GM10266 (cell line): Measurements from ENCODE around the gene HMCN1.

Experiments used
- DNase-seq: peaks from one replicate; pipeline ENCODE4 v3.0.0; 2012; ENCODE audit errors: extremely low spot score
- CTCF ChIP-seq: IDR thresholded peaks from 2 replicates; pipeline ENCODE4 v1.5.1; 2012; ENCODE audit warnings: mild to moderate bottlenecking, low read depth; ENCODE audit not compliant: control insufficient read depth, insufficient read depth; ENCODE audit errors: missing control alignments

HMCN1 gene

GRCh38 chr1:185696422-185697150, 37.6 kb upstream of the HMCN1 start:
- no peak for TF ChIP-seq CTCF
- DNase-seq: no peak

GRCh38 chr1:185699874-185700273, 34.3 kb upstream of the HMCN1 start:
- TF ChIP-seq CTCF: no peak
- no peak for DNase-seq

- no peak for DNase-seq
- no peak for TF ChIP-seq CTCF
Observed at GRCh38 chr1:185701650-185702049, 32.5 kb upstream of the HMCN1 start.

GRCh38 chr1:185704181-185704580, 30.0 kb upstream of the HMCN1 start:
- no peak for TF ChIP-seq CTCF
- DNase-seq: no peak

GRCh38 chr1:185716095-185716494, 18.1 kb upstream of the HMCN1 start:
- DNase-seq: no peak
- no peak for TF ChIP-seq CTCF

- TF ChIP-seq CTCF: no peak
- no peak for DNase-seq
Observed at GRCh38 chr1:185719021-185719420, 15.2 kb upstream of the HMCN1 start.

- no peak for DNase-seq
- peak; percentile 39 for TF ChIP-seq CTCF
Observed at GRCh38 chr1:185720633-185721272, 13.4 kb upstream of the HMCN1 start.
